Progenitor cell of endocrine pancreas (in vitro differentiated cells): Measurements from ENCODE around the gene PAAF1. TPM values are rescaled to one million over a fixed set of nuclear protein-coding genes. Genes with fewer than 3 reads are reported as not detected.

ENCODE experiments used
- DNase-seq: peaks from one replicate; pipeline ENCODE4 v3.0.0; 2021; ENCODE audit warnings: low spot score; ENCODE audit not compliant: unreplicated experiment
- H3K27ac Mint-ChIP-seq: 2 replicates; pipeline ENCODE4 v1.8.0; 2021; ENCODE audit warnings: mild to moderate bottlenecking, moderate library complexity, mixed read lengths
- H3K27me3 Mint-ChIP-seq: 2 replicates; pipeline ENCODE4 v1.8.0; 2021; ENCODE audit warnings: mixed read lengths
- H3K36me3 Mint-ChIP-seq: 2 replicates; pipeline ENCODE4 v1.8.0; 2022; ENCODE audit warnings: mixed read lengths; ENCODE audit not compliant: insufficient read depth
- H3K4me1 Mint-ChIP-seq: 2 replicates; pipeline ENCODE4 v1.8.0; 2021; ENCODE audit warnings: low read depth, mixed read lengths
- H3K4me3 Mint-ChIP-seq: 2 replicates; pipeline ENCODE4 v1.8.0; 2021; ENCODE audit warnings: low read depth, mild to moderate bottlenecking, moderate library complexity, mixed read lengths
- H3K9me3 Mint-ChIP-seq: 2 replicates; pipeline ENCODE4 v1.8.0; 2021; ENCODE audit warnings: low read depth, mixed read lengths
- total RNA-seq: library from RNA; stranded (reverse); gene quantifications from 2 replicates; pipeline ENCODE4 v1.2.1, GENCODE V29; 2021
- TF ChIP-seq, protein P1 (sequence below): fragments of 200-600 bp; sonication (generic); IDR thresholded peaks from one replicate; pipeline ENCODE4 v1.5.0; 2021; ENCODE audit warnings: antibody characterized with exemption, mild to moderate bottlenecking; ENCODE audit not compliant: unreplicated experiment

PAAF1 gene
- total RNA-seq, 1 donor from 2014 or later, result 29.3 TPM

DNA sequence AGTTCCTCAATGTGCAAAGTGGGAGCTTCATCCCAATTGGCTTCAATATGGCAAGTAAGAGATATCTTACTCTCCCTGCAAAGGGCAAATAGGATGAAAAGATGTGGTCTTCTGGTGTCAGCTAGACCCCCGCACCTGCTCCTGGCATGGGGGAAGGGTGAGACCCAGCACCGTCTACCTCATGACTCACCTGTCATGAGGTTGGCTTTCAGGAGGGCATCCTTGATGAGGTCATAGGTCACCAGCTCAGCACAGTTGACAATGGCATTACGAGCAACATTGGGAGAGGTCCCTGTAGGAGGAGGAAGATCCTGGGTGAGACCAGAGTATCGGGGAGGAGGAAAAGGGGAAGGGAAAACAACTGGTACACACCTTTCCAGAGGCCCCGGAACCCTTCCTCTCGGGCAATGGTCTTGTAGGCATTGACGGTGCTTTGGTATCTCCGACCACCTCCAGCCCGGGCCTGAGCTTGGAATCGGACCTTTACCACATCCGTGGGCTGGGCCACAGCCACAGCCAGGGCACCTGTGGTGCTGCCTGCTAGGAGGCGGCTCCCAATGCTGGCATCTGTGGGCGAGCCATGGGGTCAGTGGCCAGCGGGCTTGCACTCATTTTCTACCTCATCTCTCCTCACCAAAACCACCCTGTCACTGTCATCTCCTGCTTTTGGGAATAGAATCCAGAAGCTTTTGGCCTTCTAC lies 99.8 kb downstream of the PAAF1 start:
- peaks cover 18% of the 10 kb centered on the region for H3K36me3 Mint-ChIP-seq
- H3K27me3 Mint-ChIP-seq, result no peaks in the 10 kb centered on the region
- H3K27ac Mint-ChIP-seq, result no peak overlapping the region
- H3K4me3 Mint-ChIP-seq, result no peak overlapping the region
- no peak for DNase-seq
- H3K4me1 Mint-ChIP-seq, result peaks cover 19% of the 10 kb centered on the region
- no peaks in the 10 kb centered on the region for H3K9me3 Mint-ChIP-seq
- TF ChIP-seq, protein P1, sequence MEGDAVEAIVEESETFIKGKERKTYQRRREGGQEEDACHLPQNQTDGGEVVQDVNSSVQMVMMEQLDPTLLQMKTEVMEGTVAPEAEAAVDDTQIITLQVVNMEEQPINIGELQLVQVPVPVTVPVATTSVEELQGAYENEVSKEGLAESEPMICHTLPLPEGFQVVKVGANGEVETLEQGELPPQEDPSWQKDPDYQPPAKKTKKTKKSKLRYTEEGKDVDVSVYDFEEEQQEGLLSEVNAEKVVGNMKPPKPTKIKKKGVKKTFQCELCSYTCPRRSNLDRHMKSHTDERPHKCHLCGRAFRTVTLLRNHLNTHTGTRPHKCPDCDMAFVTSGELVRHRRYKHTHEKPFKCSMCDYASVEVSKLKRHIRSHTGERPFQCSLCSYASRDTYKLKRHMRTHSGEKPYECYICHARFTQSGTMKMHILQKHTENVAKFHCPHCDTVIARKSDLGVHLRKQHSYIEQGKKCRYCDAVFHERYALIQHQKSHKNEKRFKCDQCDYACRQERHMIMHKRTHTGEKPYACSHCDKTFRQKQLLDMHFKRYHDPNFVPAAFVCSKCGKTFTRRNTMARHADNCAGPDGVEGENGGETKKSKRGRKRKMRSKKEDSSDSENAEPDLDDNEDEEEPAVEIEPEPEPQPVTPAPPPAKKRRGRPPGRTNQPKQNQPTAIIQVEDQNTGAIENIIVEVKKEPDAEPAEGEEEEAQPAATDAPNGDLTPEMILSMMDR, result no peak

DNA sequence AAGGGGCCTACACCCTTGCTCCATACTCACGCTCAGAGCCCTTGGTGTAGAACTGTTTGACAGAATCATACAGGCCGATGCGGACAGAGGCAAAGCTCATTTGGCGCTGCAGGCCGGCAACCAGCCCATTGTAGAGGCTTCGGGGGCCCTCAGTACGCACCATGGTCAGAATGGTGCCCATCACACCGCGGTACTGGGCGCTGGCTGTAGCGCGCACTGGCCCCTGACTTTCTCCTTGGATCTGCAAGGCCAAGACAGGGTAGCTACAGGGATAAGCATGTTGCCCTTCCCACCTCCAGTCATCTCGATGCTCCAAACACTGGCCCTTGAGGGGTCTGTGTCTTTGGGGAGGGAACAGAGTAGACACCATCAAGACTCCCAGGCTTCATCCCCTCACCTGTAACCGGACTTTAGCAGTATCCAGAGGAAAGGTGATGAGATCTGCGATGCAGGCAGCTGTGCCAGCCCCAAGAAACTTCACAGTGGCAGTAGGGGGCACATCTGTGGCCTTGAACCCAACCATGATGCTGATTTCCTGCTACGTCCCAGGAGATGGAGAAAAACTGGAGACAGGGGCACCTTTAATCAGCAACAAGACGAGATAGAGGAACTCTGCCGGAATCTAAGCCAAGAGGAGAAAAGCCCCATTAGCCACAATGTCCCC lies 101.2 kb downstream of the PAAF1 start:
- TF ChIP-seq, protein P1, result no peak
- Mint-ChIP-seq H3K4me1 (peaks cover 24% of the 10 kb centered on the region), H3K9me3 (no peaks in the 10 kb centered on the region), H3K4me3 (no peak overlapping the region), H3K27me3 (no peaks in the 10 kb centered on the region), H3K27ac (no peak overlapping the region), H3K36me3 (peaks cover 18% of the 10 kb centered on the region)
- DNase-seq, result no peak

DNA sequence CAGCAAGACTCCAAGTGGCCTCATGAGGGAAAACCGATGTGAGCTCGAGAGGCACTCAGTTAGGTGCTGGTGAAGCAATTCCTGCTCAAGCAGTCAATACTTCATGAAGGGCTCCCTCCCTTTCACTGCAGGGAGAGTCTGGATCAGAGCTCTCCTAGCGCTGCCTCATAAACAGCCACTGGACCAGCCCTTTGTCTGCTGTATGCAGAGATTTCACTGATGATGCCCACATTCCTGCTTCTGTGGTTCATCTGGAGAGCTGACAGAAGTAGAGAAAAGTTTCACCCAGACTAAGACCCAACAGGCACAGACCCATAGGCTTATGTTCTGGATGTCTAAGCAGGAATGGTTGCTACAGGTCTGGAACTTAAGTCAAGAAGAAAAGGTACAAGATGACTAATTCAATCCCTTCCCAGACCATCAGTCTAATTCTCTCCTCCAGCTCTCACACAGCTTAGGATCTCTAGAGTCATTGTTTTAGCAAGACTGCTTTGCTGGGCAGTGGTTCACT lies 101.8 kb downstream of the PAAF1 start:
- Mint-ChIP-seq H3K4me3 (no peak overlapping the region), H3K27me3 (no peaks in the 10 kb centered on the region), H3K36me3 (peaks cover 18% of the 10 kb centered on the region), H3K9me3 (no peaks in the 10 kb centered on the region), H3K27ac (peak overlapping the region; percentile 23), H3K4me1 (peaks cover 26% of the 10 kb centered on the region)
- DNase-seq, result no peak
- TF ChIP-seq, protein P1, result no peak

DNA sequence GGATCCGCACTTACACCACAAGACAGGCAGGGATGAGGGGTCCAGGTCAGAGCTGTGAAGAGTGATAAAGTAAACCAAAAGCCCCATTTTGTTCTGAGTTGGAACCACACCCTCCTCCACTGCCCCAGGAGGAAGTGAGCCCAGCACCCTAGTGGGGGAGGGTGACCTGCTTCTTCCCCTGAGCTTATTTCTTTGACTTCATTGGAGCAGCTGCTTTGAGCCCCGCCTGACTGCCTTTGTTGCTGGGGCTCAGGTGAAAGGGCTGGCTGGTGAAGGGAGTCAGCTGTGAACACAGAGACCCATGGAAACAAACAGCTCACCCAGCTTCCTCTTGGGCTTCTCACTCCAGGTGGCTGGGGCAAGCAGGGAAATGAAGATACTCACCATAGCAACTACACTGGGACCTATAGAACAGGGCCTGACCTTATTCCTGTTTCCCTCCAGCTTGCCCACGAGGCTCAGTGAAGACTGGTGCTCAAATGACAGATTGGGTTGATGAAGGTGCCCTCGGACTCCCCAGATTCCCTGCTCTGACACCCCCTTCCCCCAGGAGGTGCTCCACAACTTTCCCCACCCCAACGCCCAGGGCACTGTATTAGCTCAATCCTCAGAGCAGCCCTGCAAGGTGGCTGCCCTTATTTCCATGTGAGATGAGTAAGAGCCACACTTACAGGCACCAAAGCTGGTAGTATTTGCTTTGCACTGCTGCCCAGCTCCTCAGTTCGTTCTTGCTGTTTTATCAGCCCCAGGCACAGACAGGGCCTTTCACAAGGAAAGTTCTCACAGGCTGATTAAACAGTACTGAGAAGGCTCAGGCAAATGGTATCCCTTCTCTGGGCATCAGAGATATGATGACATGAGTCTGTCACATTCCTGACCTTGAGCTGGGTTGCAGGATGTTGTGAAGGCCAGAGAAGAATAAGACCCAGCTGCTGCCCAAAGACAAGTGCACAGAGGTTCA lies 103.5 kb downstream of the PAAF1 start:
- DNase-seq, result peak; percentile 39
- H3K36me3 Mint-ChIP-seq, result peaks cover 16% of the 10 kb centered on the region
- H3K4me1 Mint-ChIP-seq, result peaks cover 31% of the 10 kb centered on the region
- peak overlapping the region; percentile 87 for H3K4me3 Mint-ChIP-seq
- H3K27ac Mint-ChIP-seq, result peak overlapping the region; percentile 94
- H3K9me3 Mint-ChIP-seq, result no peaks in the 10 kb centered on the region
- H3K27me3 Mint-ChIP-seq, result no peaks in the 10 kb centered on the region
- TF ChIP-seq, protein P1, result no peak

Other genes with a start within 250 kb of the PAAF1 start
- 110 and 117 TPM in 2 replicates for gene PLEKHB1, start 230.4 kb upstream of the PAAF1 start, total RNA-seq
- 81.0 and 88.6 TPM in 2 replicates for gene RAB6A, start 115.9 kb upstream of the PAAF1 start, total RNA-seq
- gene MRPL48, start 89.1 kb upstream of the PAAF1 start, total RNA-seq, result 31.5 and 34.7 TPM in 2 replicates
- gene COA4, start 153 bp upstream of the PAAF1 start, total RNA-seq, result 71.3 and 75.8 TPM in 2 replicates
- 1.1 and 1.4 TPM in 2 replicates for gene DNAJB13, start 74.0 kb downstream of the PAAF1 start, total RNA-seq
- 89.9 and 103 TPM in 2 replicates for gene UCP2, start 105.8 kb downstream of the PAAF1 start, total RNA-seq
- 4.3 and 5.2 TPM in 2 replicates for gene UCP3, start 132.1 kb downstream of the PAAF1 start, total RNA-seq